Measurements from ENCODE around the gene WNT1.

WNT1 gene

GRCh38 chr12:48967991-48968390 is 10.1 kb upstream of the WNT1 start:
- H3K4me3 ChIP-seq (ENCODE audit: control insufficient read depth, low read depth, low read length) = no peak overlapping the region
- no peak for DNase-seq (ENCODE audit: low read depth)
- TF ChIP-seq CTCF (conservative IDR thresholded peaks at IDR 0.05; ENCODE audit: control insufficient read depth, insufficient read depth, low read depth, low read length) = no peak

GRCh38 chr12:48968467-48968866 is 9.7 kb upstream of the WNT1 start:
- TF ChIP-seq CTCF (conservative IDR thresholded peaks at IDR 0.05; ENCODE audit: control insufficient read depth, insufficient read depth, low read depth, low read length) = no peak
- DNase-seq (ENCODE audit: low read depth) = no peak
- H3K4me3 ChIP-seq (ENCODE audit: control insufficient read depth, low read depth, low read length) = no peak overlapping the region

GRCh38 chr12:48969160-48969771 is 8.9 kb upstream of the WNT1 start:
- TF ChIP-seq CTCF (conservative IDR thresholded peaks at IDR 0.05; ENCODE audit: control insufficient read depth, insufficient read depth, low read depth, low read length) = no peak
- no peak overlapping the region for H3K4me3 ChIP-seq (ENCODE audit: control insufficient read depth, low read depth, low read length)
- no peak for DNase-seq (ENCODE audit: low read depth)

- H3K4me3 ChIP-seq (ENCODE audit: control insufficient read depth, low read depth, low read length) = no peak overlapping the region
- no peak for TF ChIP-seq CTCF (conservative IDR thresholded peaks at IDR 0.05; ENCODE audit: control insufficient read depth, insufficient read depth, low read depth, low read length)
- no peak for DNase-seq (ENCODE audit: low read depth)
Measured at GRCh38 chr12:48969833-48970701, 8.1 kb upstream of the WNT1 start.

GRCh38 chr12:48970702-48971334 is 7.3 kb upstream of the WNT1 start:
- no peak overlapping the region for H3K4me3 ChIP-seq (ENCODE audit: control insufficient read depth, low read depth, low read length)
- DNase-seq (ENCODE audit: low read depth) = no peak
- TF ChIP-seq CTCF (conservative IDR thresholded peaks at IDR 0.05; ENCODE audit: control insufficient read depth, insufficient read depth, low read depth, low read length) = no peak

- TF ChIP-seq CTCF (conservative IDR thresholded peaks at IDR 0.05; ENCODE audit: control insufficient read depth, insufficient read depth, low read depth, low read length) = no peak
- no peak for DNase-seq (ENCODE audit: low read depth)
- H3K4me3 ChIP-seq (ENCODE audit: control insufficient read depth, low read depth, low read length) = no peak overlapping the region
Measured at GRCh38 chr12:48972213-48972951, 5.7 kb upstream of the WNT1 start.

Measured in fibroblast of mammary gland (primary cell).